Spinal cord (tissue), 10 donors: ENCODE data around the gene JAML. TPM values are rescaled to one million over a fixed set of nuclear protein-coding genes. Genes with fewer than 3 reads are reported as not detected.
A peak's percentile ranks its signal among the peaks of the same experiment; 100 is the strongest.

Source experiments
- DNase-seq, 6 donors: peaks; one replicate each; pipeline versions ENCODE4 v3.0.0 to v3.0.0-alpha.2; 2013 to 2015; ENCODE audit warnings: low spot score in 6 of 6, low read depth in 4 of 6
- H3K27ac ChIP-seq: one replicate; pipeline ENCODE4 v1.5.1; 2013; ENCODE audit warnings: low read depth, low read length, control low read depth
- H3K27me3 ChIP-seq: one replicate; pipeline ENCODE4 v1.6.1; 2013; ENCODE audit warnings: low read length; ENCODE audit not compliant: control insufficient read depth, insufficient read depth
- H3K36me3 ChIP-seq: one replicate; pipeline ENCODE4 v1.6.1; 2013; ENCODE audit warnings: low read length; ENCODE audit not compliant: control insufficient read depth, insufficient read depth
- H3K4me1 ChIP-seq: one replicate; pipeline ENCODE4 v1.6.1; 2013; ENCODE audit warnings: low read length; ENCODE audit not compliant: control insufficient read depth, insufficient read depth
- H3K4me3 ChIP-seq: one replicate; pipeline ENCODE4 v1.5.1; 2013; ENCODE audit warnings: low read depth, low read length, control low read depth
- H3K9me3 ChIP-seq: one replicate; pipeline ENCODE4 v1.6.1; 2013; ENCODE audit warnings: low read length; ENCODE audit not compliant: control insufficient read depth, insufficient read depth
- WGBS: methylation state at CpG from one replicate; pipeline ENCODE4 v1.1.5; 2013; ENCODE audit warnings: missing lambda C conversion rate; ENCODE audit not compliant: insufficient coverage; 5-methylcytosine and 5-hydroxymethylcytosine counted together
- polyA plus RNA-seq, 2 donors: library from polyadenylated mRNA; unstranded; fragments of 120-200 nt; gene quantifications; one replicate each; pipeline ENCODE4 v1.2.1, GENCODE V29; 2013; ENCODE audit not compliant: insufficient read length in 2 of 2
- total RNA-seq, 2 donors: library from RNA; depleted of rRNA in 1 of 2; stranded (reverse); fragments of 120-200 nt in 1 of 2; fragments of >200 nt in 1 of 2; gene quantifications; one replicate each; pipeline versions ENCODE4 v1.2.3 to v1.2.4, GENCODE V29; 2013 to 2014
- donor health status: healthy.

The JAML gene
- total and polyA plus RNA-seq, 4 donors = 0.52 to 9.2 (median 5.2) TPM

- WGBS = 92% methylated on average over 7 of the region's 7 CpGs
- Histone ChIP-seq H3K27ac (no peak overlapping the region), H3K27me3 (peaks cover 32% of the 10 kb centered on the region), H3K9me3 (no peaks in the 10 kb centered on the region), H3K4me1 (no peaks in the 10 kb centered on the region), H3K36me3 (no peaks in the 10 kb centered on the region), H3K4me3 (no peak overlapping the region)
- no peak for DNase-seq
Observed at GRCh38 chr11:118212131-118212725, 12.6 kb downstream of the JAML start.

- no peak overlapping the region for H3K4me3 ChIP-seq
- WGBS = 40% methylated on average over 2 of the region's 6 CpGs
- H3K27ac ChIP-seq = no peak overlapping the region
- no peaks in the 10 kb centered on the region for H3K36me3 ChIP-seq
- DNase-seq = no peak
- peaks cover 32% of the 10 kb centered on the region for H3K27me3 ChIP-seq
- H3K4me1 ChIP-seq = no peaks in the 10 kb centered on the region
- no peaks in the 10 kb centered on the region for H3K9me3 ChIP-seq
Observed at GRCh38 chr11:118211006-118211405, 13.8 kb downstream of the JAML start.

- no peak overlapping the region for H3K4me3 ChIP-seq
- no peak overlapping the region for H3K27ac ChIP-seq
- H3K36me3 ChIP-seq = no peaks in the 10 kb centered on the region
- H3K9me3 ChIP-seq = no peaks in the 10 kb centered on the region
- no peaks in the 10 kb centered on the region for H3K4me1 ChIP-seq
- H3K27me3 ChIP-seq = peaks cover 36% of the 10 kb centered on the region
- no peak for DNase-seq
- 95% methylated on average over 6 of the region's 7 CpGs for WGBS
Observed at GRCh38 chr11:118210323-118210722, 14.5 kb downstream of the JAML start.

- 79% methylated on average over 2 of the region's 3 CpGs for whole genome bisulfite sequencing
Observed at GRCh38 chr11:118209033-118209432, 15.8 kb downstream of the JAML start.

GRCh38 chr11:118207079-118207478 lies 17.7 kb downstream of the JAML start:
- Histone ChIP-seq H3K4me3 (no peak overlapping the region), H3K27me3 (peaks cover 24% of the 10 kb centered on the region), H3K9me3 (no peaks in the 10 kb centered on the region), H3K27ac (peak overlapping the region; percentile 48), H3K4me1 (no peaks in the 10 kb centered on the region), H3K36me3 (no peaks in the 10 kb centered on the region)
- no CpG with 5 or more reads among the region's 2 CpGs for WGBS
- no peak for DNase-seq

More at GRCh38 chr11:118209033-118209432, 15.8 kb downstream of the JAML start:
- Histone ChIP-seq H3K4me3 (no peak overlapping the region), H3K4me1 (no peaks in the 10 kb centered on the region), H3K36me3 (no peaks in the 10 kb centered on the region), H3K27ac (no peak overlapping the region), H3K27me3 (peaks cover 30% of the 10 kb centered on the region), H3K9me3 (no peaks in the 10 kb centered on the region)
- DNase-seq = no peak

- no peaks in the 10 kb centered on the region for H3K9me3 ChIP-seq
- no peaks in the 10 kb centered on the region for H3K36me3 ChIP-seq
- H3K27ac ChIP-seq = peak overlapping the region; percentile 48
- DNase-seq = peak in 1 of 6 donors; percentile 27
- no CpG with 5 or more reads among the region's 1 CpG for WGBS
- H3K4me3 ChIP-seq = no peak overlapping the region
- no peaks in the 10 kb centered on the region for H3K4me1 ChIP-seq
- H3K27me3 ChIP-seq = peaks cover 20% of the 10 kb centered on the region
Observed at GRCh38 chr11:118206391-118207031, 18.3 kb downstream of the JAML start.

GRCh38 chr11:118205606-118206378 lies 19.0 kb downstream of the JAML start:
- no peaks in the 10 kb centered on the region for H3K9me3 ChIP-seq
- H3K36me3 ChIP-seq = no peaks in the 10 kb centered on the region
- DNase-seq = no peak
- H3K4me3 ChIP-seq = no peak overlapping the region
- WGBS = 91% methylated on average over 9 of the region's 9 CpGs
- peaks cover 16% of the 10 kb centered on the region for H3K27me3 ChIP-seq
- no peak overlapping the region for H3K27ac ChIP-seq
- no peaks in the 10 kb centered on the region for H3K4me1 ChIP-seq

GRCh38 chr11:118202599-118203422 lies 22.0 kb downstream of the JAML start:
- Histone ChIP-seq H3K36me3 (no peaks in the 10 kb centered on the region), H3K9me3 (no peaks in the 10 kb centered on the region), H3K27ac (no peak overlapping the region), H3K27me3 (peaks cover 7% of the 10 kb centered on the region), H3K4me1 (peaks cover 4% of the 10 kb centered on the region), H3K4me3 (no peak overlapping the region)
- no peak for DNase-seq
- WGBS = 84% methylated on average over 4 of the region's 7 CpGs

- H3K9me3 ChIP-seq = no peaks in the 10 kb centered on the region
- peaks cover 8% of the 10 kb centered on the region for H3K27me3 ChIP-seq
- DNase-seq = no peak
- no peaks in the 10 kb centered on the region for H3K36me3 ChIP-seq
- 82% methylated on average over 2 of the region's 2 CpGs for WGBS
- H3K4me1 ChIP-seq = peaks cover 4% of the 10 kb centered on the region
- no peak overlapping the region for H3K4me3 ChIP-seq
- H3K27ac ChIP-seq = no peak overlapping the region
Observed at GRCh38 chr11:118201966-118202365, 22.8 kb downstream of the JAML start.
